GM23248 (cell line): ENCODE measurements around the gene PIGB.

Experiments used
- EZH2 ChIP-seq: fragments of 200-600 bp; sonication (generic); IDR thresholded peaks from 2 replicates; pipeline ENCODE4 v1.6.1; 2018; ENCODE audit warnings: antibody characterized with exemption, mild to moderate bottlenecking; ENCODE audit not compliant: insufficient read depth, poor library complexity, severe bottlenecking
- EZH2phosphoT487 ChIP-seq: fragments of 200-600 bp; sonication (generic); IDR thresholded peaks from 2 replicates; pipeline ENCODE4 v1.6.1; 2018; ENCODE audit warnings: antibody characterized with exemption, moderate library complexity, mild to moderate bottlenecking, low read depth; ENCODE audit not compliant: insufficient read depth

DNA sequence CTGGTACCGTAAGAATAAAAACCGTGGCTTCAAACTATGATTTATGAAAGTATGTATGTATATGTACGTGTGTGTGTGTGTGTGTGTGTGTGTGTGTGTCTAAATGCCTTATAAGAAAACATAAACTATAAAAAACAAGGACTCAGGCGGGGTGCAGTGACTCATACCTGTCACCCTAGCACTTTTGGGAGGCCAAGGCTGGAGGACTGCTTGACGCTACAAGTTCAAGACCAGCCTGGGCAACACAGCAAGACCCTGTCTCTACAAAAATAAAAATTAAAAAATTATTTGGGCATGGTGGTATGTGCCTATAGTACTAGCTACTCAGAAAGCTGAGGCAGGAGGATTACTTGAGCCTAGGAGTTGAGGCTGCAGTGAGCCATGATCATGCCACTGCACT is 60.1 kb downstream of the PIGB start:
- TF ChIP-seq EZH2 (no peak), EZH2phosphoT487 (no peak)
